K562 (cell line): ENCODE data around the gene CBFA2T3. TPM values are rescaled to one million over a fixed set of nuclear protein-coding genes. Genes with fewer than 3 reads are reported as not detected.

Experiments
- BDP1 ChIP-seq: IDR thresholded peaks from 3 replicates; pipeline ENCODE4 v1.6.1; 2011; ENCODE audit not compliant: insufficient read length, insufficient read depth
- CC2D1A ChIP-seq: fragments of 450-650 bp; IDR thresholded peaks from 2 replicates; pipeline ENCODE4 v1.6.1; 2017; ENCODE audit warnings: mild to moderate bottlenecking
- CXXC5 ChIP-seq: fragments of 250-450 bp; sonication (Bioruptor Pico); IDR thresholded peaks from 2 replicates; pipeline ENCODE4 v1.8.0; 2022; ENCODE audit warnings: inconsistent platforms, mild to moderate bottlenecking, moderate library complexity
- FOS ChIP-seq: IDR thresholded peaks from 3 replicates; pipeline ENCODE4 v1.6.1; 2011; ENCODE audit not compliant: insufficient read length; ENCODE audit errors: extremely low read depth
- KDM1A ChIP-seq, 2 experiments: fragments of 450-650 bp; IDR thresholded peaks; 2 replicates each; pipeline ENCODE4 v1.6.1; 2016; ENCODE audit warnings: mild to moderate bottlenecking in 2 of 2
- KLF16 ChIP-seq: IDR thresholded peaks from 2 replicates; pipeline ENCODE4 v1.6.1; 2016; ENCODE audit warnings: antibody characterized with exemption
- LARP7 ChIP-seq: fragments of 450-650 bp; IDR thresholded peaks from 2 replicates; pipeline ENCODE4 v1.6.1; 2016
- LCOR ChIP-seq: sonication (generic); formaldehyde crosslinking; IDR thresholded peaks from 2 replicates; pipeline ENCODE4 v1.8.0; 2022; ENCODE audit warnings: mild to moderate bottlenecking, missing genetic modification reagents
- NFXL1 ChIP-seq: fragments of 450-650 bp; formaldehyde crosslinking; IDR thresholded peaks from 2 replicates; pipeline ENCODE4 v1.4.0; 2021; ENCODE audit warnings: mild to moderate bottlenecking
- NFYB ChIP-seq: IDR thresholded peaks from 2 replicates; pipeline ENCODE4 v1.6.1; 2011; ENCODE audit warnings: mild to moderate bottlenecking, moderate library complexity; ENCODE audit not compliant: insufficient read length; ENCODE audit errors: extremely low read depth
- PHTF2 ChIP-seq: fragments of 250-450 bp; sonication (Bioruptor Pico); IDR thresholded peaks from 2 replicates; pipeline ENCODE4 v1.5.0; 2021; ENCODE audit warnings: mild to moderate bottlenecking
- POLR2B ChIP-seq: fragments of 450-650 bp; IDR thresholded peaks from 2 replicates; pipeline ENCODE4 v1.6.1; 2018; ENCODE audit warnings: low read depth; ENCODE audit not compliant: partially characterized antibody
- PRMT5 ChIP-seq: sonication (generic); formaldehyde crosslinking; IDR thresholded peaks from 2 replicates; pipeline ENCODE4 v1.5.0; 2020; ENCODE audit warnings: missing genetic modification reagents
- RBM39 ChIP-seq: fragments of 200-400 bp; formaldehyde crosslinking; optimal IDR thresholded peaks from 2 replicates; pipeline ENCODE3; 2018; ENCODE audit warnings: low read depth, low read length
- SIN3B ChIP-seq: fragments of 450-650 bp; IDR thresholded peaks from 2 replicates; pipeline ENCODE4 v1.6.1; 2017; ENCODE audit warnings: low read depth, mild to moderate bottlenecking, moderate library complexity
- STAT5B ChIP-seq: fragments of 250-450 bp; sonication (Bioruptor Pico); IDR thresholded peaks from 2 replicates; pipeline ENCODE4 v1.8.0; 2021; ENCODE audit warnings: mild to moderate bottlenecking, inconsistent platforms
- TEAD2 ChIP-seq: fragments of 450-650 bp; IDR thresholded peaks from 2 replicates; pipeline ENCODE4 v1.6.1; 2016; ENCODE audit warnings: missing genetic modification characterization, control low read depth, missing compliant biosample characterization
- ZNF212 ChIP-seq: fragments of 450-650 bp; formaldehyde crosslinking; IDR thresholded peaks from 2 replicates; pipeline ENCODE4 v1.4.0; 2020; ENCODE audit warnings: mild to moderate bottlenecking
- ZNF274 ChIP-seq: IDR thresholded peaks from 2 replicates; pipeline ENCODE4 v1.6.1; 2011; ENCODE audit warnings: low read depth, mild to moderate bottlenecking, low read length, moderate library complexity, borderline replicate concordance
- ZNF431 ChIP-seq: sonication (generic); formaldehyde crosslinking; IDR thresholded peaks from 2 replicates; pipeline ENCODE4 v1.8.0; 2022; ENCODE audit warnings: mild to moderate bottlenecking, missing genetic modification reagents
- ZNF778 ChIP-seq: fragments of 450-650 bp; formaldehyde crosslinking; IDR thresholded peaks from 2 replicates; pipeline ENCODE4 v1.4.0; 2020; ENCODE audit warnings: mild to moderate bottlenecking, moderate library complexity
- ZZZ3 ChIP-seq: fragments of 450-650 bp; IDR thresholded peaks from 2 replicates; pipeline ENCODE4 v1.6.1; 2016; ENCODE audit warnings: antibody characterized with exemption, mild to moderate bottlenecking, moderate library complexity
- polyA plus RNA-seq, 8 experiments: library from polyadenylated mRNA; depleted of rRNA in 4 of 8; stranded (reverse) in 5 of 8; unstranded in 3 of 8; fragments of >200 nt; fragmentation: Nextera tagmentation in 2 of 8; fragmentation: Illumina TruSeq in 1 of 8; extraction: Ambion mirVana in 2 of 8; extraction: Trizol in 1 of 8; gene quantifications; 2 replicates each; pipeline versions ENCODE4 v1.2.1 to v1.2.3, GENCODE V29; 2011 to 2014; ENCODE audit warnings: inconsistent platforms in 1 of 8, missing spikeins in 1 of 8
- total RNA-seq, 7 experiments: library from RNA; depleted of rRNA in 6 of 7; stranded (reverse); fragments of >200 nt in 6 of 7; fragmentation: Illumina TruSeq in 2 of 7; extraction: Trizol in 2 of 7; gene quantifications; 2 replicates each; pipeline versions ENCODE4 v1.2.1 to v1.2.3, GENCODE V29; 2011 to 2021; ENCODE audit warnings: low replicate concordance in 1 of 7
- TF ChIP-seq, protein P1 (sequence below): fragments of 450-650 bp; IDR thresholded peaks from 2 replicates; pipeline ENCODE4 v1.6.1; 2016
- TF ChIP-seq, protein P2 (sequence below): sonication (generic); formaldehyde crosslinking; IDR thresholded peaks from 2 replicates; pipeline ENCODE4 v1.8.0; 2022; ENCODE audit warnings: missing genetic modification reagents, mild to moderate bottlenecking, moderate library complexity, borderline replicate concordance

The CBFA2T3 gene
- total and polyA plus RNA-seq, 9 of the 15 experiments (the other 6 are each of a cell fraction or from before 2014, with no cell fraction given), result 2.3 to 145 (median 6.7) TPM

DNA sequence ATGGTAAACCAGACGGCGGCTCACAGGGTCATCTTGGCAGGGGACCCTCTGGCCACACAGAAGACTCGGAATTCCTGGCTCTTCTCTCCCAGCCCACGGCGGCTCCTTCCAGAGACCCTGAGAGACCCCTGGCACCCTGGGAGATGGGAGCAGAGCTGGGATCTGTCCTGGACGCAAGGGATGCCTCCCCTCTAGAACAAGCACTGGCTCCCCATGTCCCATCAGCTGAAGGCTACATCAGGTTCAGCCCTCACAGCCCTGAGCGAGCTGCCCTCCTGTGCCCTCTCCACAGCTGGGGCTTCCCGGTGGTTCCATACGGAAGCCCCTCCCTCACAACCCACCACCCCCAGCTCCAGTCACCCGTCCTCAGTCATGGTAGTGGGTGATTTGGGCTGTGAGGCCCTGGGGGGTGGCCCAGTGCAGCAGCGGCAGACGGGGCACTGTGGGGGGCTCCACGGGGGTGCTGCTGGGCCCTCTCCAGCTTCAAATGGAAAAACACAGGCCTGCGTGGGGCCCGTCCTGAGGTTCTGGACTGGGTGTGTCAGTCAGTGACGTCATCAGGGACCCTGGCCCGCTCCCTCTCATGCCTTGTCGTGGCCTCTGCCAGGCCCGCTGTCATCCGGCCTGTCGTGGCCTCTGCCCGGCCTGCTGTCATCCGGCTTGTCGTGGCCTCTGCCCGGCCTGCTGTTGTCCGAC, 13.0 kb upstream of the CBFA2T3 start (continued):
- TF ChIP-seq RBM39, result no peak
- no peak for TF ChIP-seq TEAD2
- TF ChIP-seq, protein P1, sequence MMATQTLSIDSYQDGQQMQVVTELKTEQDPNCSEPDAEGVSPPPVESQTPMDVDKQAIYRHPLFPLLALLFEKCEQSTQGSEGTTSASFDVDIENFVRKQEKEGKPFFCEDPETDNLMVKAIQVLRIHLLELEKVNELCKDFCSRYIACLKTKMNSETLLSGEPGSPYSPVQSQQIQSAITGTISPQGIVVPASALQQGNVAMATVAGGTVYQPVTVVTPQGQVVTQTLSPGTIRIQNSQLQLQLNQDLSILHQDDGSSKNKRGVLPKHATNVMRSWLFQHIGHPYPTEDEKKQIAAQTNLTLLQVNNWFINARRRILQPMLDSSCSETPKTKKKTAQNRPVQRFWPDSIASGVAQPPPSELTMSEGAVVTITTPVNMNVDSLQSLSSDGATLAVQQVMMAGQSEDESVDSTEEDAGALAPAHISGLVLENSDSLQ, result no peak
- no peak for TF ChIP-seq PRMT5 (CRISPR knock-in tag)
- TF ChIP-seq ZZZ3, result no peak
- TF ChIP-seq STAT5B (CRISPR knock-in tag), result no peak
- TF ChIP-seq ZNF431 (CRISPR knock-in tag), result no peak
- no peak for TF ChIP-seq ZNF274
- peak; percentile 23; the same call in 1 of the 2 replicates for TF ChIP-seq CXXC5
- TF ChIP-seq NFYB, result no peak
- no peak for TF ChIP-seq SIN3B
- TF ChIP-seq LARP7, result no peak
- no peak for TF ChIP-seq POLR2B
- no peak for TF ChIP-seq FOS
- peak in 1 of 2 experiments; percentile 48; a peak in 2 of 4 replicates for TF ChIP-seq KDM1A (IDR thresholded peaks at IDR 0.05)
- no peak for TF ChIP-seq NFXL1 (CRISPR knock-in tag)
- no peak for TF ChIP-seq KLF16
- TF ChIP-seq ZNF778 (CRISPR knock-in tag), result no peak
- TF ChIP-seq LCOR (CRISPR knock-in tag), result no peak
- TF ChIP-seq, protein P2, sequence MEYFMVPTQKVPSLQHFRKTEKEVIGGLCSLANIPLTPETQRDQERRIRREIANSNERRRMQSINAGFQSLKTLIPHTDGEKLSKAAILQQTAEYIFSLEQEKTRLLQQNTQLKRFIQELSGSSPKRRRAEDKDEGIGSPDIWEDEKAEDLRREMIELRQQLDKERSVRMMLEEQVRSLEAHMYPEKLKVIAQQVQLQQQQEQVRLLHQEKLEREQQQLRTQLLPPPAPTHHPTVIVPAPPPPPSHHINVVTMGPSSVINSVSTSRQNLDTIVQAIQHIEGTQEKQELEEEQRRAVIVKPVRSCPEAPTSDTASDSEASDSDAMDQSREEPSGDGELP (CRISPR knock-in tag), result no peak
- no peak for TF ChIP-seq BDP1
- TF ChIP-seq ZNF212 (CRISPR knock-in tag), result no peak
- TF ChIP-seq PHTF2 (CRISPR knock-in tag), result no peak
- TF ChIP-seq CC2D1A, result no peak
